ENCODE data around the gene PCSK4. TPM values are rescaled to one million over a fixed set of nuclear protein-coding genes. Genes with fewer than 3 reads are reported as not detected.

Gene PCSK4
- total RNA-seq, 1 donor from 2014 or later, result 0.52 TPM

DNA sequence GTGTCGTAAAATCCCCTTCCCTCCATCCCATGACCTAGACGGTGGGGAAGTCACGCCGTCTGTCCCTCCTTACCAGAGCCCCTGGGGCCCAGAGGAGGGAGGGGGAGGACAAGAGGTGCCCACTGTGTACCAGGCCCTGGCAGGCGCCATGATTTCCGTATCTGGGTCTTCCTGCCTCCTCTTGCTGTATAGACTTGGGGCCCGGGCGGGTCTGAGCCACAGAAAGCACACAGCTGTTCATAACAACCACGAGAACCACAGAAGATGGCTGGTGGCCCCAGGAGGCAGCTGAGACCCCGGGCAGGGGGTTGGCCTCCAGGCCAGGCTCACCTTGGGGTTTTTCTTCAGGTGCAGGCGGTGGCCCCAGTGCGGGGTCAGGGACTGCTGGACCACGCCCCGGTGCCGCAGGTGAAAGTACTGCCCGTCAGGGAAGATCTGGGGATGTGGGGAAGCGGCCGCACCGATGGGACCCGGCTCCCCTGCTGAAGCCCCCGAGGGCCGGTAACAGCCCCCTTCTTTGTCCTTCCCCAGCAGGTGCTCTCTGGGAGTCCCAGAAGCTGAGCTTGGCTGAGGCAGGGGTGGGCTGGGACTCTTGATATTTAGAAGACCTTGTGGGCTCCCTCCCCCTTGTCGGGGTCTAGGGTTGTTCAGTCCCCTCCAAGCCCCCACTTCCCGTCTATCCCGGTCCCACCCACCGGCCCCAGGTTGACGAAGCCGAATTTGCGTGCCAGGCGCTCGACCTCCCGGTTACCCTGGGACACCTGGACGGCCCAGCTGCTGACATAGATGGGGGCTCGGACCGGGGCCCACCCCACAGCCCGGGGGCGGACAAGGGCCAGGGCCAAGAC lies 463 bp downstream of the PCSK4 start:
- no peaks in the 10 kb centered on the region for H3K36me3 ChIP-seq (ENCODE audit: control insufficient read depth in 3 of 3, insufficient read depth in 3 of 3, low read length in 3 of 3)
- H3K4me3 ChIP-seq (ENCODE audit: low read length in 3 of 3), result peak overlapping the region; percentile 76 to 85 (median 80)
- H3K4me1 ChIP-seq (ENCODE audit: control insufficient read depth in 3 of 3, insufficient read depth in 3 of 3, low read length in 3 of 3), result peaks cover 0 to 17% (median 13%) of the 10 kb centered on the region in 3 donors
- no peaks in the 10 kb centered on the region for H3K9me3 ChIP-seq (ENCODE audit: control insufficient read depth in 3 of 3, low read length in 3 of 3)
- peak overlapping the region in 2 of 3 donors; percentile 74 to 76 for H3K9ac ChIP-seq (ENCODE audit: low read depth in 1 of 3, low read length in 3 of 3)
- peak overlapping the region; percentile 54 for H3K27ac ChIP-seq (ENCODE audit: low read depth, low read length)
- peaks cover 4 to 12% (median 7%) of the 10 kb centered on the region in 3 donors for H3K27me3 ChIP-seq (ENCODE audit: control insufficient read depth in 3 of 3, insufficient read depth in 3 of 3, low read length in 3 of 3)

DNA sequence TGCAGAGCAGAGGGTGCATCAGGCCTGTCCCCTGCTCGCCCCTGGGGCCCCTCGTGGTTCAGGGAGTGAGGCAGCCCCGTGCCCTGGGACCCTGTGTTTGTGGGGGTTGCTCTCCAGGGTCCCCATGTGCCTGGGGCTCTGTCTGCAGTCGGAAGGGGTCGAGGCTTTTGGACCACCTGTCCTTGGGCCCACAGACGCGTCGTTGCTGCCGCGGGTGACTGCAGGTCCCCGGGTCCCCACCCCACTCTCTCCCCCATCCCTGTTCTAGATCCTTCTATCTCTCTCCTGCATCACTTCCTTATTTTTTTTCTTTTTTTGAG lies 1.9 kb downstream of the PCSK4 start:
- no peak overlapping the region for H3K4me3 ChIP-seq (ENCODE audit: low read length in 3 of 3)
- H3K27me3 ChIP-seq (ENCODE audit: control insufficient read depth in 3 of 3, insufficient read depth in 3 of 3, low read length in 3 of 3), result peaks cover 4 to 12% (median 7%) of the 10 kb centered on the region in 3 donors
- peaks cover 0 to 17% (median 13%) of the 10 kb centered on the region in 3 donors for H3K4me1 ChIP-seq (ENCODE audit: control insufficient read depth in 3 of 3, insufficient read depth in 3 of 3, low read length in 3 of 3)
- H3K9me3 ChIP-seq (ENCODE audit: control insufficient read depth in 3 of 3, low read length in 3 of 3), result no peaks in the 10 kb centered on the region
- no peak overlapping the region for H3K27ac ChIP-seq (ENCODE audit: low read depth, low read length)
- no peak overlapping the region for H3K9ac ChIP-seq (ENCODE audit: low read depth in 1 of 3, low read length in 3 of 3)
- H3K36me3 ChIP-seq (ENCODE audit: control insufficient read depth in 3 of 3, insufficient read depth in 3 of 3, low read length in 3 of 3), result no peaks in the 10 kb centered on the region

DNA sequence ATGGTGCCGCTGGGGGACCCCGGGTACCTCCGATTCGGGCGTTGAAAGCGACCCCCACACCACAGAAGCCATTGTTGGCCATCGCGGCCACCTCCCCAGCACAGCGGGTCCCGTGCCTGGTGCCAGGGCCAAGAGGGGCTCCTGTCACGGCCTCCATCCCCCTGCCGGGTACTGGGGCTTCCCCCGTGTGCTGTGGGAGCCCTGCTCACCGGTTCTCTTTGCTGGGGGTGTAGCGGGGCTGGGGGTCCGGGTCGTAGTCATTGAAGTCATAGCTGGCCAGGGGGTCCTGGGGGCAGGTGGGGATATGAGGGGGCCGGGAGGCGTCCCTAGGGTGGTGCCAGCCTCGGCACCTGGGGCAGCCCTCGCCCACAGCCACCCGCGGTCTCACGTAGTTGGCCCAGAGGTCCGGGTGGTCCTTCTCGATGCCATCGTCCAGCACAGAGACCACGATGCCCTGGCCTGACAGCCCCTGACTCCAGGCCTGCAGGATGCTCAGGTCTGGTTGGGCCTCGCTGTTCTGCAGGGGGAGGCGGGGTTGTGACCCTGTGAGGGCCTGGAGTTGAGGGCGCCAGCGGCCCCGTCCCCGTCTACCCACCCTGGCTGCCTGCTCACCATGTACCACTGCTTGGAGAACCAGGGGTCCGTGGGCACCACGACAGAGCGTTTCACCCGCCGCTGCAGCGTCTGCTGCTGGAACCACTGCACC lies 2.4 kb downstream of the PCSK4 start:
- Histone ChIP-seq H3K36me3 (ENCODE audit: control insufficient read depth in 3 of 3, insufficient read depth in 3 of 3, low read length in 3 of 3) (no peaks in the 10 kb centered on the region), H3K9me3 (ENCODE audit: control insufficient read depth in 3 of 3, low read length in 3 of 3) (no peaks in the 10 kb centered on the region), H3K4me3 (ENCODE audit: low read length in 3 of 3) (no peak overlapping the region), H3K27me3 (ENCODE audit: control insufficient read depth in 3 of 3, insufficient read depth in 3 of 3, low read length in 3 of 3) (peaks cover 2 to 9% (median 7%) of the 10 kb centered on the region in 3 donors), H3K4me1 (ENCODE audit: control insufficient read depth in 3 of 3, insufficient read depth in 3 of 3, low read length in 3 of 3) (peaks cover 0 to 17% (median 13%) of the 10 kb centered on the region in 3 donors), H3K9ac (ENCODE audit: low read depth in 1 of 3, low read length in 3 of 3) (no peak overlapping the region), H3K27ac (ENCODE audit: low read depth, low read length) (no peak overlapping the region)

DNA sequence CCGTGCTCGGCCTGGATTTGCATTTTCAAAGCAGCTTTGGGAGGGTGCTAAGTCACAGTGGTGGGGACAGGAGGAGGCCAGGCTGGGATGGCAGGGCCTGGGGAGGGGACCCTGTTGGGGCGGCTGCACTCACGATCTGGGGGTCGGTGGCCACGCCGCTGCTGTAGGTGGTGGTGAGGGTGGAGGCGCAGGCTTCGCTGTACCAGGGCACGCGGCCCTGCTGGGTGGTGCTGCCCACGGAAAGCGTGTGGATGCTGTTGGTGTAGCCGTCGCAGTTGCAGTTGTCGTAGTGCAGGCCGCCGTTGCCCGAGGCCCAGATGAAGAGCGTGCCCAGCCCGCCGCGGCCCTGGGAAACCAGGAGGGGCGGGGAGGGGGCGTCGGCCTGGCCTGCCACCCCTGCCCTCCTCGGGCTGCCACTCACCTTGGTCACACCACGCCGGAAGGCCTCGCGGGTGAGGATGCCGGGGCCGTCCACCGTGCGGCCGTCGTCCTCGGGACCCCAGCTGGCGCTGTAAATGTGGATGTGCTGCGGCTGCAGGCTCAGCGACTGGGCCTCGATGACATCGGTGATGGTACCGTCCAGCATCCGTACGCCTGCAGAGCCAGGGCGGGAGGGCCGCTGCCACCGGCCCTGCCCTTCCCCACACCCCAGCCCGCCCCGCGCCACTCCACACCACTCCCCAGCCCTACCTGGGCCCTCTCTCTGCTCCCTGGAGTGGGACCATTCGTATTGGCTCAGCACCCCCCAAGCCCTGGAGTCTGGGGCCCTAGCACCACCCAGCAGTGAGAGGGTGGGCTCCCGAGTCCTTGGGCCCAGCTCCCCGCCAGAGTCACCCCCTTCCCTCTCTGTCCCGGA lies 3.2 kb downstream of the PCSK4 start:
- Histone ChIP-seq H3K36me3 (ENCODE audit: control insufficient read depth in 3 of 3, insufficient read depth in 3 of 3, low read length in 3 of 3) (no peaks in the 10 kb centered on the region), H3K9ac (ENCODE audit: low read depth in 1 of 3, low read length in 3 of 3) (no peak overlapping the region), H3K27ac (ENCODE audit: low read depth, low read length) (no peak overlapping the region), H3K27me3 (ENCODE audit: control insufficient read depth in 3 of 3, insufficient read depth in 3 of 3, low read length in 3 of 3) (peaks cover 0 to 6% (median 5%) of the 10 kb centered on the region in 3 donors), H3K4me1 (ENCODE audit: control insufficient read depth in 3 of 3, insufficient read depth in 3 of 3, low read length in 3 of 3) (peaks cover 0 to 17% (median 13%) of the 10 kb centered on the region in 3 donors), H3K9me3 (ENCODE audit: control insufficient read depth in 3 of 3, low read length in 3 of 3) (no peaks in the 10 kb centered on the region), H3K4me3 (ENCODE audit: low read length in 3 of 3) (no peak overlapping the region)

DNA sequence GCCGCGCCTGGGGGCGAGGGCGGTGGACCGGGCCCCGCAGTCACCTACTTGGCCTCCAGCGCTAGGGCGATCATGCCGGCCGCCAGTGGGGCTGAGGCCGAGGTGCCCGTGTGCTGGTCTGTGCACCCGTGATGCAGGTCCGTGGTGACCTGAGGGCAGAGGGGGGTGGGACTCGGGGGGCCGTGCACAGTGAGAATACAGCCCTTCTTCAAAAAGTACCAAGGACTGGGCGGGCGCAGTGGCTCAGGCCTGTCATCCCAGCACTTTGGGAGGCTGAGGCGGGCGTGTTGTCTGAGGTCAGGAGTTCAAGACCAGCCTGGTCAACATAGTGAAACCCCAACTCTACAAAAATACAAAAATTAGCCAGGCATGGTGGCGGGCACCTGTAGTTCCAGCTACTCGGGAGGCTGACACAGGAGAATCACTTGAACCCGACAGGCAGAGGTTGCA lies 6.1 kb downstream of the PCSK4 start:
- H3K9me3 ChIP-seq (ENCODE audit: control insufficient read depth in 3 of 3, low read length in 3 of 3), result no peaks in the 10 kb centered on the region
- no peak overlapping the region for H3K27ac ChIP-seq (ENCODE audit: low read depth, low read length)
- H3K4me3 ChIP-seq (ENCODE audit: low read length in 3 of 3), result no peak overlapping the region
- H3K9ac ChIP-seq (ENCODE audit: low read depth in 1 of 3, low read length in 3 of 3), result no peak overlapping the region
- no peaks in the 10 kb centered on the region for H3K36me3 ChIP-seq (ENCODE audit: control insufficient read depth in 3 of 3, insufficient read depth in 3 of 3, low read length in 3 of 3)
- peaks cover 4 to 6% (median 6%) of the 10 kb centered on the region in 3 donors for H3K4me1 ChIP-seq (ENCODE audit: control insufficient read depth in 3 of 3, insufficient read depth in 3 of 3, low read length in 3 of 3)
- no peaks in the 10 kb centered on the region for H3K27me3 ChIP-seq (ENCODE audit: control insufficient read depth in 3 of 3, insufficient read depth in 3 of 3, low read length in 3 of 3)

DNA sequence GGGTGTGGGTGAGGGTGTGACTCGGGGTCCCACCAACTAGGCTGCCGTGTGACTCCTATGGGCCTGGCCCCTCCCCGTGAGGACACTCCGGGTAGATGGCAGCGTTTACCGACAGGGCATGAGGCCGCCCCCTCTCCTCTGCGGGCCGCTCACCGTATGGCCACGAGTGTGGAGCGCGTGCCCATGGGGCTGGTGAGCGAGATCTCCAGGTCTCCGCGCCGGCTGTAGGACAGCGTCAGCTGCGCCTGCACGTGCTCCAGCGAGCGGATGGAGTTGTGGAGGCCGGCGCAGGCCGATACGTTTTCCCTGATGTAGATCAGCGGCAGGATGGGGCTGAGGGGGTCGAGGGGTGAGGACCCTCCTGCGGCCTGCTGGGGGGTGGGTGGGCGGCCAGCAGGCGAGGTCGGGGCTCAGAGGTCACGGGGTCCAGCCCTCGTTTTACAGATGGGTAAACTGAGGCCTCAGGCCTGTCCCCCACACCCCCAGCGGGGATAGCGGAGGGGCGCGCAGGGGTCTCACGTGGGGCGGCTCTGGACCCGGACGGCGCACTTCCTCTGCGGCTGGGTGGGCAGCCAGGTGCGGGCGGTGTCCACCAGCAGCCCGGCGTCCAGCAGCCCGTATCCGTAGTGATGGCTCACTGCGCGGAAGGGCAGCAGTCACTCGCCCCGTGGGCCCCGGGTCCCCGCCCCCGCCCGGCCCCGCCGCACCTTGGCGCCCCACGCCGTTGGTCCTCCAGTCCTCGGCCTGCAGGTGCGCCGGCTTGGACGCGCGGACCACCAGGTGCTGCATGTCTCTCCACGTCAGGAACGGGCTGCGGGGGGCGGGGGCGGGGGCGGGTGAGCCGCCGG lies 6.8 kb downstream of the PCSK4 start:
- Histone ChIP-seq H3K9me3 (ENCODE audit: control insufficient read depth in 3 of 3, low read length in 3 of 3) (no peaks in the 10 kb centered on the region), H3K4me3 (ENCODE audit: low read length in 3 of 3) (no peak overlapping the region), H3K27me3 (ENCODE audit: control insufficient read depth in 3 of 3, insufficient read depth in 3 of 3, low read length in 3 of 3) (no peaks in the 10 kb centered on the region), H3K36me3 (ENCODE audit: control insufficient read depth in 3 of 3, insufficient read depth in 3 of 3, low read length in 3 of 3) (no peaks in the 10 kb centered on the region), H3K27ac (ENCODE audit: low read depth, low read length) (no peak overlapping the region), H3K4me1 (ENCODE audit: control insufficient read depth in 3 of 3, insufficient read depth in 3 of 3, low read length in 3 of 3) (peaks cover 6 to 11% (median 8%) of the 10 kb centered on the region in 3 donors), H3K9ac (ENCODE audit: low read depth in 1 of 3, low read length in 3 of 3) (no peak overlapping the region)

DNA sequence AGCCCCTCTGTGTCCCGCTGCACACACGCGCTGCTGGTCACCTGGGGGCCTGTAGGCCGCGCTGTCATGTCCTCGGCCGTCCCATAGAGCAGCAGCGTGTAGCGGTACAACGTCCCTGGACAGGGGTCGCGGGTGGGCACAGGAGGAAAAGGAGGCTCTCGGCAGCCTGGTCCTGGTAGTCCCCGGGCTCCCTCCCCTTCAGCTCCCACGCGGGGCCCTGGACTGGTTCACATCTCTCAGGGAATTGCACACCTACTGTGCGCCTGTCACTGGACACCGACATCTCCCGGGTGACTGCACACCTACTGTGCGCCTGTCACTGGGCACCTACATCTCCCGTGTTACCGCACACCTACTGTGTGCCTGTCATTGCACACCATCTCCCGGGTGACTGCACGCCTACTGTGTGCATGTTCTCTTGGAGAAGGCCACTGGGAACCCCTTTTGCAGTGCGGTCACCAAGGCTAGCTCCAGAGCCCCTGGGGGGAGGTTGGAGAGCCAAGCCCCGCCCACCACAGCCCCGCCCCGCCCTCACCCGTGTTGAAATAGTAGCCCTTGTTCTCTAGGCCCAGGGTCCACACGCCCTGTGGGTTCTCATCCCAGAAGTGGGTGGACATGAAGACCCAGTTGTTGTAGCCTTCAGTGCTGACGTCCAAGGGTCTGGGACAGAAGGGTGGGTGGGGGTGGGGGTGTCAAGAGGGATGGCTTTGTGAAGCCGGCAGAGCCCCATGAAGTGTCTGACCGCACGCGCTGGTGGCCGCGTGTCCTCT lies 7.6 kb downstream of the PCSK4 start:
- H3K27ac ChIP-seq (ENCODE audit: low read depth, low read length), result no peak overlapping the region
- no peaks in the 10 kb centered on the region for H3K27me3 ChIP-seq (ENCODE audit: control insufficient read depth in 3 of 3, insufficient read depth in 3 of 3, low read length in 3 of 3)
- H3K36me3 ChIP-seq (ENCODE audit: control insufficient read depth in 3 of 3, insufficient read depth in 3 of 3, low read length in 3 of 3), result no peaks in the 10 kb centered on the region
- no peak overlapping the region for H3K4me3 ChIP-seq (ENCODE audit: low read length in 3 of 3)
- no peak overlapping the region for H3K9ac ChIP-seq (ENCODE audit: low read depth in 1 of 3, low read length in 3 of 3)
- no peaks in the 10 kb centered on the region for H3K9me3 ChIP-seq (ENCODE audit: control insufficient read depth in 3 of 3, low read length in 3 of 3)
- peaks cover 9 to 13% (median 10%) of the 10 kb centered on the region in 3 donors for H3K4me1 ChIP-seq (ENCODE audit: control insufficient read depth in 3 of 3, insufficient read depth in 3 of 3, low read length in 3 of 3)

DNA sequence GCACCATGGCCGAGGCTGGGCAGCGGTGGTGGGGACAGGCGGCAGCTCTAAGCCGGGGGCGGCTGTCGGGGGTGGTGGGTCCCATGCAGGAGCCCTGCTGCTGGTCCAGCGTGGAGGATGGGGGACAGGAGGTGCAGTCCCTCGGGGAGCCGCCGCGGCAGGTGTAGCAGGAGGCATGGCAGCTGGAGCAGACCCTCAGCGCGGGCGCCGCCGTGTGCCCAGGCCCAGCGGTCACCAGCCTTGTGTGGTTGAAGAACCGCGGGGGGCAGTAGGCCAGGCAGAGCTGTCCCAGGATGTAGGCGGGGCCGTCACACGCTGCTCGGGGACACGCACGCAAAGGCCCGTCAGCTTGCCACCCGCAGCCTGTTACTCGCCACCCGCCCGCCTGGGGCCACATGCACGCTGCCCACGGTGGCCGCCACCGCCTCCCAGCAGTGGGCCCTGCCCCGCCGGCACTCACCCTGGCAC lies 8.2 kb downstream of the PCSK4 start:
- no peak overlapping the region for H3K27ac ChIP-seq (ENCODE audit: low read depth, low read length)
- H3K36me3 ChIP-seq (ENCODE audit: control insufficient read depth in 3 of 3, insufficient read depth in 3 of 3, low read length in 3 of 3), result no peaks in the 10 kb centered on the region
- H3K9me3 ChIP-seq (ENCODE audit: control insufficient read depth in 3 of 3, low read length in 3 of 3), result no peaks in the 10 kb centered on the region
- H3K27me3 ChIP-seq (ENCODE audit: control insufficient read depth in 3 of 3, insufficient read depth in 3 of 3, low read length in 3 of 3), result no peaks in the 10 kb centered on the region
- H3K4me3 ChIP-seq (ENCODE audit: low read length in 3 of 3), result no peak overlapping the region
- peaks cover 10 to 17% (median 10%) of the 10 kb centered on the region in 3 donors for H3K4me1 ChIP-seq (ENCODE audit: control insufficient read depth in 3 of 3, insufficient read depth in 3 of 3, low read length in 3 of 3)
- H3K9ac ChIP-seq (ENCODE audit: low read depth in 1 of 3, low read length in 3 of 3), result no peak overlapping the region

Data from skeletal muscle tissue (tissue), 4 donors.